NCI-H128 (cell line): ENCODE results near the gene LAMA3.

Experiments used
- DNase-seq: peaks from one replicate; lab custom pipeline; 2025; ENCODE audit not compliant: unreplicated experiment; lab: John Stamatoyannopoulos, UW

The LAMA3 gene

GRCh38 chr18:23668731-23669130 lies 20.5 kb upstream of the LAMA3 start:
- no peak for DNase-seq

GRCh38 chr18:23669202-23669766 lies 20.0 kb upstream of the LAMA3 start:
- DNase-seq = no peak

- DNase-seq = no peak
These were observed 19.3 kb upstream of the LAMA3 start for GRCh38 chr18:23669804-23670405.

GRCh38 chr18:23671564-23671963 lies 17.7 kb upstream of the LAMA3 start:
- DNase-seq = no peak

- no peak for DNase-seq
These were observed 15.5 kb upstream of the LAMA3 start for GRCh38 chr18:23673725-23674124.

GRCh38 chr18:23675236-23675635 lies 14.0 kb upstream of the LAMA3 start:
- no peak for DNase-seq

GRCh38 chr18:23675896-23676295 lies 13.4 kb upstream of the LAMA3 start:
- no peak for DNase-seq

GRCh38 chr18:23682045-23682444 lies 7.2 kb upstream of the LAMA3 start:
- DNase-seq = no peak

- DNase-seq = no peak
These were observed 6.8 kb upstream of the LAMA3 start for GRCh38 chr18:23682472-23682871.

GRCh38 chr18:23683155-23683554 lies 6.1 kb upstream of the LAMA3 start:
- DNase-seq = no peak

- DNase-seq = no peak
These were observed 5.6 kb upstream of the LAMA3 start for GRCh38 chr18:23683671-23684070.

GRCh38 chr18:23684515-23685197 lies 4.6 kb upstream of the LAMA3 start:
- no peak for DNase-seq

- DNase-seq = no peak
These were observed 725 bp upstream of the LAMA3 start for GRCh38 chr18:23688528-23688927.

- no peak for DNase-seq
These were observed 607 bp downstream of the LAMA3 start for GRCh38 chr18:23689616-23690504.

- no peak for DNase-seq
These were observed 1.3 kb downstream of the LAMA3 start for GRCh38 chr18:23690505-23691068.

- DNase-seq = no peak
These were observed 4.6 kb downstream of the LAMA3 start for GRCh38 chr18:23693846-23694245.

- DNase-seq = no peak
These were observed 5.6 kb downstream of the LAMA3 start for GRCh38 chr18:23694637-23695430.

GRCh38 chr18:23701017-23701416 lies 11.8 kb downstream of the LAMA3 start:
- no peak for DNase-seq

GRCh38 chr18:23701544-23702064 lies 12.4 kb downstream of the LAMA3 start:
- DNase-seq = no peak

GRCh38 chr18:23702606-23703005 lies 13.4 kb downstream of the LAMA3 start:
- no peak for DNase-seq
